CD4-positive, alpha-beta T cell treated with Interleukin-15 for 4 hours (primary cell): ENCODE data around the gene PLA2G15.
A peak's percentile ranks its signal among the peaks of the same experiment; 100 is the strongest.
"Not testable (repeated sequence)": the region's sequence is repeated elsewhere in the genome, so short reads cannot be mapped to it uniquely, and the experiment has no call there.

ENCODE experiments used
- DNase-seq: peaks from one replicate; pipeline ENCODE4 v3.0.0-alpha.2; 2020; ENCODE audit warnings: low spot score

The PLA2G15 gene

DNA sequence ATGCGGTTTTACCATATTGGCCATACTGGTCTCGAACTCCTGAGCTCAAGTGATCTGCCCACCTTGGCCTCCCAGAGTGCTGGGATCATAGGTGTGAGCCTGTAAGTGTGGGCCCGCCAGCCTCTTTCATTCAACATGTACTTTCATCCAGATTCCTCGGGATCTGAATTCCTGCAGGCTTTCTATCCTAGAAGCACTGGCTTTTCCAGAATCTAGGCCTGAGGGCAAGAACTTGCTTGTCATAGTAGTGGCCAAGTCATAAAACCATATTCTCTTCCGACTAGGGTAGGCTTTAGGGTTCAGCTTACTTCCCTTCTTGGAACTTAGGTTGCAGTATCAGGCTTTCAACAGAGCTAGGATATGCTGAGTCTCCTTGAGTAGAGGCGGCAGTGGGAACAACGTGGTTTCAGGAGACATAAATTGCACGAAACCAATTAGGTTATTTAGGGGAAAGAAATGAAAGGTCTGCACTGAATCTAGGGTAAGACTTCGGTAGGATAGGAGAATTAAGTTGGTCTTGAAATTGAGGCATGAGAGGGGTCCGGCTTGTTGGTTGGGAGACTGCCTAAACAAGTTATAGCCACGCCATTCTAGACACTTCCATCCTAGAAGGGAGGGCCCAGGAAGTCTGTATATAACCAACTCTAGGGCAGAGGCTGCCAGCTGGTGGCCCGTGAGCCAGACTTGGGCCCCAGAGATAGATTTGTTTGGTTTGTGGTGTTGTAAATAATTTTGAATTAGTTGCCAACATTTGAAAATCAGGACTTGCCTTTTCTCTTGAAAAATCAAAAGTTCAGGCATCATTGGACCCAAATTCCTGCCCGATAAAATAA lies 34.8 kb downstream of the PLA2G15 start:
- DNase-seq, result no peak

DNA sequence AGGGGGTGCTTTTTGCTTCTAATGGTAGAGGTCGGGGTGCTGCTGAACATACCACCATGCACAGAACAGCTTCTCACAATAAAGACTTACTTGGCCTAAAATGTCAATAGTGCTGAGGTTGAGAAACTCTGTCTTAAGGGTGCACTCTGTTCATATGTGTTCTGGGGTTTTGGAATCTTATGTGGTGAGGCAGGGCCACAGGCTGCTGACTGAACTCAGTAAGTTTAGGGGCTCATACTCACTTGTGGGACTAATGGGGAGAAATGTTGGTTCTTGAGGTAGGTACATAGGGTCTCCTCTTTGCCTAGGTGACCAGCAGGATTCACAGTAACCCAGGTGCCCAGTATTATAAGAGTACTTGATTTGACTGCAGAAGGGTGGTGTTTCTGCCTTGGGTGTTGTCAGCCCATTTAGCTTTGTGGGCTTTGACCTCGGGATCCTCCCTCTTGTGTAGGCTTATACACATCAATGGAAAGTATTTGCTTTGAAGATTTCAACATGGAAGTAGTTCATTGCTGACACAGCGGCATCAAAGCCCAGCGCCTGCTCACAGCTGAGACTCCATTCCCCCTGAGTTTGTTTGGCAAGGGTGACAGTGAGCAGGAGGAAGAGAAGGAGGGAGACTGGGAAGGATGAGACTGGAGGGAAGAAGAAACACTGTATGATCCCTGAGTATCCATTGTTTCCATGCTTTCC lies 36.3 kb downstream of the PLA2G15 start:
- no peak for DNase-seq

DNA sequence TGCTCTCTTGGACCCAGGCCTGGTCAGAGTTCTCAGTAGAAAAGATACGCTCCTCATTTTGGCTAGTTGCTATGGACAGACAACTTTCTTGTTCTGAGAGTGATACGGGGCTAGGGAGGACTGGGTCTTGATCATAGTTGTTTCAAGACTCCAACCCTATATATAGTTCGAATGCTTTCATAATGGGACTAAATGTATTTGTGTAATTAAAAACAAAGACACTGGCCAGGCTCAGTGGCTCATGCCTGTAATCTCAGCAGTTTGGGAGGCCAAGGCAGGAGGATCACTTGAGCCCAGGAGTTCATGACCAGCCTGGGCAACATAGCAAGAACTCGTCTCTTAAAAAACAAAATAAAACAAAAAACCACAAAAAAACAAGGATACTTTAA lies 36.9 kb downstream of the PLA2G15 start:
- no peak for DNase-seq

DNA sequence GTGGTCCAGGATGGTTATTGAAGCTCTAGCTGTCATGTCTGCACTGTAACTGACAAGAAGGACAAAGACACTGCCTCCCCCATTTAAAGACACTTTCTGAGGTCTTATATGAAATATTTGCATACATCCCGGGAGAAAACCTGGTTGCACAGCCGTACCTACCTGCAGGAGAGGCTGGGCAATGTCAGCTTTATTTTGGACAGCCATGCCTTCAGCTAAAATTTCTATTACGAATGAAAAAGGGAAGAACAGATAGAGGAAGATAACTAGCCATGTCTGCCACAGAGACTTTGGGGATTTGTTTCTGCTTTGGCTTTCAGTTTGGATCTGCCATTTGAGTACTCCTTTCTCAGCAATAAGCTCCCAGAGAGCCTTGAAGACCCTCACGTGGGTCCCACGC lies 38.2 kb downstream of the PLA2G15 start:
- no peak for DNase-seq

DNA sequence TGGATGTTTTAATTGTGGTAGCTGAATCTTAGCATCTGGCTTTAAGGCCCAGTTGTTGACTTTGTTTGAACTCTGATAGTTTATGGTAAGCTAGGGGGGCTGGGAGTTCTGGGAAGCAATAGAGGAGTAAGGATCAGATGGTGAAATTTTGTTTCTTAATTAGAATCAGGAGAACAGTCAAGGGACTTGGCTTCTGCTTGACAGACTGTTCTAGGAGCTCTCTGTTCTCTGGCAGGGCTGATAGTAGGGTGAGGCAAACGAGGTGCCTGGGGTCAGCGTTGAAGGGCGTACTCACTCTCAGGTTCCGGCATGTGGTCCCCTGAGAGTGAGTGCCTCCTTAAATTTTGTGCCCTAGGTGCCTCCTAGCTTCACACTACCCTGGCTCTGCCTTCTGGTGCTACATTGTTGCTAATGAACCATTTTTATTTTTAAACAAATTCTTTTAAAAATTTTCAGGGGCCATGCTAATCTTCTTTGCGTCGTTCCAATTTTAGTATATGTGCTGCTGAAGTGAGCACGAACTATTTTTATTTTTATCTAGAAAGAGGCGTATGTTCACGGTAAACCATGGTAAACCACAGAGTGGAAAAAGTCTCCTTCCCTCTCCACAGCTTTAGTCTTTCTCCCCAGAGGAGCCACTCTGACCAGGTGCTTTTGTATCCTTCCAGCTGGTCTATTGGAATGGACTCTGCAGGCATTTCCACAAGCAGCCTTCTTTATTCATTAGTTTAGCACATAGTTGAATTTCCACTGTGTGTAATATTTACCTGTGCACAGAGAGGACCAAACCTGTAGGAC lies 38.8 kb downstream of the PLA2G15 start:
- no peak for DNase-seq

DNA sequence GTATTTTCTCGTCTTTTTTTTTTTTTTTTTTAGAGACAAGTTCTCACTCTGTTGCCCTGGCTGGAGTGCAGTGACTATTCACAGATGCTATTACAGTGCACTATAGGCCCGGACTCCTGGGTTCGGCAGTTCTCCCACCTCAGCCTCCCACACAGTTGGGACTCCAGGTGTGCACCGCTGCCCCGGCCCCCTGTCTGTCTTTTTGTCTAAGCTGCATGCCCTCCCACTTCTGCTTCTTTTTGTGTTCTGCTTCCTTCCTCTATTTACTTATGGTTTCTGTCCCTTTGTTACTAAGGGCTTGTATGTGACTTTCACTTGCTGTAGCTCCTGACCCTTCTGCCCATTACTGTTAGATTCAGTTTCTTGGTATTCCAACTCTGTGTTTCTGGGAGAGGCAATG lies 39.7 kb downstream of the PLA2G15 start:
- DNase-seq, result no peak

DNA sequence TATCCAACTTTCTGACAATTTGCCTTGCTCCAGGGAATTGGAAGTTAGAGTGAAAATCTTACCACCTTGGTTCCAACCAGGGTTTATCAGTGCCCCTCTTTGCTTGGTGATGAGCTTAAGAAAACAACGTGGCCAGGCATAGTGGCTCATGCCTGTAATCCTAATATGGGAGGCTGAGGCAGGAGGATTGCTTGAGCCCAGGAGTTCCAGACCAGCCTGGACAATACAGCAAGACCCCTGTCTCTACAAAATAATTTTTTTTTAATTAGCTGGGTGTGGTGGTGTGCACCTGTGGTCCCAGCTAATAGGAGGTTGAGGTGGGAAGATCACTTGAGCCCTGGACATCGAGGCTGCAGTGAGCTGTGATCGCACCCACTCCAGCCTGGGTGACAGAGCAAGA lies 40.5 kb downstream of the PLA2G15 start:
- DNase-seq, result no peak

DNA sequence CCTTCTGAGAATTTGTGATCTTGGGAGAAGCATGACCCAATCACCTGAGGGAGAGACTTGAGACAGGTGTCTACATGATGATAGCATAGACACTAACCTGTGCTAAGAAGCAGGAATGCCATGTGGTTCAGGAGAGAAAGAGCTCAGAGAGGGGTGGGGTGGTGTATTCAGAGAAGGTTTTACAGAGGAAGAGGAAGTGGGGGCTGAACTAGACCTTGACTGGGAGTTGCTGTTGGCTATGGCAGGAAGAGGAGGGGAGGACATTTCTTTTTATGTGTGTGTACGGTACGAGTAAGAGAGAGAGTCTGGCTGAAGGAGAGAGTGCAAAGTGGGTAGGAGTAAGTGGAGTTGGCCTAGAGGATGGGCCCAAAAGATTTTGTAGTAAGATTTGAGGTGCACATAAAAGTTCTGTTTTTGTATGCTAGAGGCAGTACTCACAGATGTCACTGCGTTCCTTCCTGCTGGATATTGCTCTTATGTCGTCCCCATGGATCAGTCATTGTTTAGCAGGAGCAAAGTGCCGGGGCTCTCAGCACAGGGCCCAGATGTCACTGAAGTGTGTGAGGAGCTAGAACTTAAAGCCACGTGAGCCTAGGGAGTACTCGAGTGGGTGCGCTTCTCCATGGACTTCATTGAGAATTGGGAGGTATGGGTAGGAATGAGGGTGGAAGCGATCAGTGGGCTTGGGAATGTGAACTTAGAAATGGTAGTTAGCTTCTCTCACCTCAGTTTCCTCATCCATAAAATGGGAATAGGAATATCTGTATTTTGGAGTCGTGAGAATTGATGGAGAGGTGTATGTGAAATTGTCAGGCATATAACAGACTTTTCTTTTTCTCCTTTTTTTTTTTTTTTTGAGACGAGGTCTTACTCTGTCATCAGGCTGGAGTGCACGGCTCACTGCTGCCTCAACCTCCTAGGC lies 41.2 kb downstream of the PLA2G15 start:
- peak; percentile 53 for DNase-seq

DNA sequence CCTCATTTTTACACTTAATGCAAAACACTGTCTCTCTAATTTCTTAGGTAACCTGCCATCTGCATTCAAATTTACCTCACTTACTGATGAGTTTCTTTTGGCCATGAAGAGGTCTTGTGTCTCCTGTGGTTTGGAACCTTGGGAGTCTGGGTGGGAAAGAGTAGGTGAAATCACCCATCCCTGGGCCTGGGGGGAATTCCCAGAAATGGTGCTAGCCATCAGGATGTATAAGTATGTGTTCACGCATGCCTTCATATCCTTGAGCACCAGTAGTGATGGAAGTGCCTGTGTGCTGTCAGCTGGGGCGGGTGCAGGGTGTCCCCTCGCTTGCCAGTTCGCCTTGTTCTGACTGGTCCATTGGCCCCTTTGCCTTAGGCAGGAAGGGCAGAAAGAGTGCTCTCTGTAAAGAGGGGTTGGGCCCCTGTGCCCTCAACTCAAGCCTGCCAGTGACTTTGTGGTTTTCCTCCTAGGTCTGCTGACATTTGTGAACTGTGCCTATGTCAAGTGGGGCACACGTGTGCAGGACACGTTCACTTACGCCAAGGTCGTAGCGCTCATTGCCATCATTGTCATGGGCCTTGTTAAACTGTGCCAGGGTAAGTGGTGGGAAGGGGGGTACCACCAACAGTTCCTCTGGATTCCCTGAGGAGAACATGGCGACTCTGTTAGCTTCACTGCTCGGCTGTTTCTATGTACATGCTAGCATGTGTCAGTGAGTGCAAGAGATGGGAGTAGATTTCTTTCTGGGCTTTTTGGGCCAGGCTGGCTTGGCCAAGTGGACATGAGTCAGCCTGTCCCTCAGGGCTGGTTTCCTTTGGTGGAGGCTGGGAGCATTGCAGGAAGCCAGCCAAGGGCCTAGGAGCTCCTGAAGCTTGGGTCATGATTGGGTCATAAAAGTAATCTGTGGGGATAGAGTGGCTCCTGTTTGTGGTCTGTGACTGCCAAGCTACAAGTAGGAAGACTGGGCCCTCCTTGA lies 42.4 kb downstream of the PLA2G15 start:
- peak; percentile 50 for DNase-seq

DNA sequence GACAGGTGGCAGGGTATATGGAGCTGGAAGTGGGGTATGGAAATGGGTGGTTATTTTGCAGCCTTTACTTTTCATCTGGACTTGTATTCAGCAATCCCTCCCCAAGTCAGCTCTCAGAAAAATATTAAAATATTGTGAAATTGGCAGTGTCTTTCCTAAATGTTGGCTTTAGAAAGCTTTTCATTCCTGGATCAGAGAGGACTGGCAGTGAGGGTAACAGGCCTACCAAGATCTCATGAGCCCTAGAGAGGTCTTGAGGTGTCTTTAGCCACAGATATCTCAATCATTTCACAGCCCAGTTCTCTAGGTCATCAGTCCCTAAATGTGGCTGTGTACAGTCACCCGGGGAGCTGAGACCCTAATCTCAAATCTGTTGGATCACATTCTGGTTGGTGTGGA lies 43.1 kb downstream of the PLA2G15 start:
- no peak for DNase-seq

DNA sequence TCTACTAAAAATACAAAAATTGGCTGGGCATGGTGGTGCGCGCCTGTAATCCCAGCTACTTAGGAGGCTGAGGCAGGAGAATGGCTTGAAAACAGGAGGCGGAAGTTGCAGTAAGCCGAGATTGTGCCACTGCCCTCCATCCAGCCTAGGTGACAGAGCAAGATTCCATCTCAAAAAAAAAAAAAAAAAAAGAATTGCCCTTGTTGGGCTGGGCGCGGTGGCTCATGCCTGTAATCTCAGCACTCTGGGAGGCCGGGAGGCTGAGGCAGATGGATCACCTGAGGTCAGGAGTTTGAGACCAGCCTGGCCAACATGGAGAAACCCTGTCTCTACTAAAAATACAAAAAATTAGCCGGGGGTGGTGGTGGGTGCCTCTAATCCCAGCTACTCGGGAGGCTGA lies 43.6 kb downstream of the PLA2G15 start:
- DNase-seq, result not testable (repeated sequence)

DNA sequence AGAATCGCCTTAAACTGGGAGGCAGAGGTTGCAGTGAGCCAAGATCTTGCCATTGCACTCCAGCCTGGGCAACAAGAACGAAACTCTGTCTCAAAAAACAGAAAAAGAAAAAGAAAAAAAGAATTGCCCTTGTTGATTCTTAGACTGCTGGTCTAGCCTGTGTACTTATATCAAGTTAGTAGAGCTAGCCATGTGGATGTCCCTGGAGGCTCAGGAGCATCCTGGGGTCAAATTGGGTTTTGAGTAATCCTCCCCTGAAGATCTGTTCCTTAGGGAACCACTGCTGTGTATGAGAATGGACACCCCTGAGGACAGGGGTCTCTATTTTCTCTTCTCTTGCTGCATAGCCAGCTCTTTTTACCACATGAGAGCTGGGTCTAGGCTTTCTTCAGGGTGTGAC lies 44.0 kb downstream of the PLA2G15 start:
- no peak for DNase-seq

DNA sequence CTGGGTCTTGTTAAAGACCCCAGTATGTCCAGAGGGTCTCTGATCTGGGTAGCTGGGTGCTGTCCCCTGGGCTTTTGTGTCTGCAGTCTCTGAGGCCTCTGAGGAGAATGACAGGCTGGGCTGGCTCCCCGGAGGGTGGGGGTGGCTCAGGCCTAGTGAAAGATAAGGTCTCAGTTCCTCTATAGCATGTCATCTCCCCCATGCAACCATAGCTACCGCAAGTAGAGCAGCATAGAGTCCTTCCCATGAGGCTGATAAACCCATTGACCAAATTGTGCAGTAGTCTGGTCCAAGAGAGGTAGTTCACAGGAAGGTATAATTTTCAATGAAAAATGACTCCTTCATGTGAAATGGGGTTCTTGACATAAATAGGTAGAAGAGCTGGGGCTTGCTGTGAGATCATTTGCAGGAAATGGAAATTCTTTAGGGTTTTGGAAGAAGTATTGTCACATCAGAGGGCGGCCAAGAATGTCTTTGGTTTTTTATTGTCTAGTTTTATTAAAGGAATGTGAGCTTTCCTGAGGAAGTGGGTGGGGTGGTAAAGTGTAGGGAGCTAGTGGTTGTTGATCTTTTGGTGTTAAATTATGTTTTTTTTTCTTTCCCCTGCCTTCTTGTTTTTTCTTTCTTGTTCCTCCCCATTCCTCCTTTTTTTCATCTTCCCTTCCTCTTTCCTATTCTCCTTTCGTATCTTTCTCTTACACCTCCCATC lies 44.6 kb downstream of the PLA2G15 start:
- peak; percentile 67 for DNase-seq

DNA sequence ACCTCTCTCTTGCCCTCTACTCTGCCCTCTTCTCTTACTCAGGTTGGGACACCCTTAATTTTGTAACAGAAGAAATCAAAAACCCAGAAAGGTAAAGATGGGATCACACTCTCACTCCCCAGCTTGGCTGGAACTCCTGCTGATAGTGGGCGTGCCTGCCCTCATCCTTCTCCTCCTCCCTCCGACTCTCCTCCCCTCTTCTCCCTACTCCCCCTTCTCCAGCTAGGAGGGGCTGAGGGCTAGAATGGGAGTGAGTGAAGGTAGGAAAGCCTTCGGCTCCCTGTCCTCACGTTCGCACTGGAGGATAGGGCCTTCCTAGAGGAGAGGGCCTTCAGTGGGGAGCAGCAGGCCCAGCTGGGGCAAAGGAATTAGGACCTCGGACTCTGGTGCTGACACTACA lies 45.3 kb downstream of the PLA2G15 start:
- DNase-seq, result no peak

DNA sequence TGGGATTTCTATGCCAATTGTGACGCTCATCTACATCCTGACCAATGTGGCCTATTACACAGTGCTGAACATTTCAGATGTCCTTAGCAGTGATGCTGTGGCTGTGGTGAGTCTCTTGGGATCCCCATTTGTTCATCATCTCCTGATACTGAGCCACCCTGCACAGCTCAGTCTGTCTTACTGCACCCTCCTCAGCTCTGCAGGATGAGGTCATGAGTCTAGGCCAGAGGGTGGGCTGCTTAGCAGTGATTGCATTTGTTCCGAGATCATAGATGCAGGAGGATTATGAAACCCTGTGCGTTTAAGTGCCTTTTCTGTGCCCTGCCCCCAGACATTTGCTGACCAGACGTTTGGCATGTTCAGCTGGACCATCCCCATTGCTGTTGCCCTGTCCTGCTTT lies 46.1 kb downstream of the PLA2G15 start:
- no peak for DNase-seq

DNA sequence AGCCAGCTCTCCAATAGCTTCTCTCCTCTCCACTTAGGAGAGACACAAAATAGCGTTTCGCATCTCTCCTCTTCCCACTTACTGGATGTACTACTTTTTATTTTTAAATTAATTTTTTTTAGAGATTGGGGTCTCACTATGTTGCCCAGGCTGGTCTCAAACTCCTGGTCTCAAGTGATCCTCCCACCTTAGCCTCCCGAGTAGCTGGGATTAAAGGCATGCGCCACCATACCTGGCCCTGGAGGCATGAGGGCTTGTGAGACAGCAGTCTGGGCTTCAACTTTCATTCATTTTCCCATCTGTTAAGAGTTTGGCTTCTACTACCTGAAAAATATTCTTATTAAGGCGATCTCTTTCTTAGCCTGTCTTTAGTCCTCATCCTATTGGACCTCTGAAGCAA lies 47.3 kb downstream of the PLA2G15 start:
- DNase-seq, result no peak

DNA sequence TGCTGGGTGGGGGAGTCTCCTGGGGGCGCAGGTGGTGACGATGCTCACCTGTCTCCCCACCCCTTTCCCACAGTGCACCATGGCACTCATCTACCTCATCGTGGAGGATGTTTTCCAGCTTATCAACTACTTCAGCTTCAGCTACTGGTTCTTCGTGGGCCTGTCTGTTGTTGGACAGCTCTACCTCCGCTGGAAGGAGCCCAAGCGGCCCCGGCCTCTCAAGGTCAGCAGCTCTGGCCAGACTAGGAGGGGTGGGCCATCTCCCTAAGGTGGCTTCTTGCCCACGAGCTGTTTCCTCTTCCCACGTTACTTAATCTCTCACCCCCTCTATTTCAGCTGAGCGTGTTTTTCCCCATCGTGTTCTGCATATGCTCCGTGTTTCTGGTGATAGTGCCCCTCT lies 51.1 kb downstream of the PLA2G15 start:
- DNase-seq, result no peak

DNA sequence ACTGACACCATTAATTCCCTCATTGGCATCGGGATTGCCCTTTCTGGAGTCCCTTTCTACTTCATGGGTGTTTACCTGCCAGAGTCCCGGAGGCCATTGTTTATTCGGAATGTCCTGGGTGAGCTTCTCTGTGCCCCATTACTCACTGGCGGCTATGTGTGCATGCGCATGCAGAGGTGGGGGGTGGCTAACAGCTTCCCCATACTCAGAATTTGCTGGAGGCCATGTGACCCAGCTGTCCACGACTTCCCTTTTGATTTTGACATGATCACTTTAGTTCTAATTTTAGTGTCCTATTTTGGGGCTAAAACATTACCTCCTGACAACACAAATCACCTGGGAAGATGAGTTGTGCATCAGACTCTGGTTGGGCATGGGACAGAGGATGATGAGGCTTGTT lies 51.5 kb downstream of the PLA2G15 start:
- DNase-seq, result no peak

DNA sequence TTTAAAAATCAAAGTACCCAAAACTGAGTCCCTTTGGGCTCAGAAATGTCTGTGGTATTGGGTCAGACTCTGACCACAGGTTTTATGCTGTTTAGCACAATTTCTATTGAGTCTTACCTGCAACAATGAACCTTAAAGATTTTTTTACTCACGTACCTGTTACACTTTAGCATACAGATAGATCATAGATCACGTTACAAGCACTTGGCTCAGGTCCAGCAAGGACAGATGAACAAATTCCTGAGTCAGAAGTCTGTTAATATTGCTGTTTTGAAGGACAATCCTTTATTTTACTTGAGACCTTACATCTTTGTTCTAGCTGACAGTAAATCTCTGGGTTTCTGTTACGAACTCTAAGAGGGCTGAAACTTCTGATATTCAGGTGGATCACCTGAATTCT lies 52.7 kb downstream of the PLA2G15 start:
- DNase-seq, result no peak

DNA sequence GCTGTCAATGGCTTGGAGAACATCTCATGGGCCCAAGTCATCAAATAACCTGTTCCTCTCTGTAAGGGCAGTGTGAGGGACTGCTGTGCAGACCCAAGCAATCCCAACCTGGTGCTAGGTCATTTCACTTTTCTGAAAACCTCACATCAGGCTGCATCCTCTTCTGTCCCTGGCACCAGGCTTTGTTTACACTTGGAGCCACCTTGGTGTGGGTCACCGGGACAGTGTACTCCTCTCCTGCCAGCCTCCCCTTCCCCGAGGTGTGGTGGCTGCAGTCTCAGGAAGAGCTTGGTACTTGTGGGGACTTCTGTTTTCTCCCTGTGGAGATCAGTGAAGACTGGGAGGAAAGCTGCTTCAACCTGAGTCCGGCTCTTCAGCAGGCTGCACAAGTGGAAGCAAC lies 53.1 kb downstream of the PLA2G15 start:
- DNase-seq, result no peak
